Right lobe of liver (tissue), 4 donors: ENCODE data around the gene RAB8A.

Source experiments
- POLR2A ChIP-seq: fragments of 450-650 bp; IDR thresholded peaks from one replicate; pipeline ENCODE4 v1.6.1; 2017; ENCODE audit warnings: antibody characterized with exemption, mild to moderate bottlenecking
- TF ChIP-seq, protein P1 (sequence below), 4 donors: fragments of 200-600 bp in 3 of 4; fragments of 450-650 bp in 1 of 4; IDR thresholded peaks; one replicate each; pipeline versions ENCODE4 v1.5.1 to v1.8.0; 2016 to 2022; ENCODE audit warnings: antibody characterized with exemption in 4 of 4, mild to moderate bottlenecking in 2 of 4
- donor health status: DM: no; HTN: no; CAD: no.
- donor health status: DM: no; HTN: no; CAD: no.
- donor health status: DM: no; HTN: yes; CAD: no.

DNA sequence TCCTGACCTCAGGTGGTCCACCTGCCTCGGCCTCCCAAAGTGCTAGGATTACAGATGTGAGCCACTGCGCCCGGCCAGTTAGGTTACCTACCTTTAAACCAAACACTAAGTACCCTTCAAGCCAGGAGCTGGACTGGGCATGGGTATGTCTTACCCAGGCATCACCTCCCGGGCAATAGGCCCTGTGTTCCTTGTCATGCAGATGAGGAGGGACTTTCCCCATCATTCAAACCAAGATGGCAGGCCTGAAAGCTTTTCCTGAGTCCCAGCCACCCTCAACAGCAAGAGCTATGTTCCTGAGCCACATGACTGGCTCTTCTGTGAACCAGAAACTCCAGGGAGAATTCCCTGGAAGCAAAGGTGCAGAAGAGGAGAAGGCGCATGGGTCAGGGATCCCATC lies 9.5 kb downstream of the RAB8A start:
- no peak for TF ChIP-seq POLR2A
- TF ChIP-seq, protein P1, sequence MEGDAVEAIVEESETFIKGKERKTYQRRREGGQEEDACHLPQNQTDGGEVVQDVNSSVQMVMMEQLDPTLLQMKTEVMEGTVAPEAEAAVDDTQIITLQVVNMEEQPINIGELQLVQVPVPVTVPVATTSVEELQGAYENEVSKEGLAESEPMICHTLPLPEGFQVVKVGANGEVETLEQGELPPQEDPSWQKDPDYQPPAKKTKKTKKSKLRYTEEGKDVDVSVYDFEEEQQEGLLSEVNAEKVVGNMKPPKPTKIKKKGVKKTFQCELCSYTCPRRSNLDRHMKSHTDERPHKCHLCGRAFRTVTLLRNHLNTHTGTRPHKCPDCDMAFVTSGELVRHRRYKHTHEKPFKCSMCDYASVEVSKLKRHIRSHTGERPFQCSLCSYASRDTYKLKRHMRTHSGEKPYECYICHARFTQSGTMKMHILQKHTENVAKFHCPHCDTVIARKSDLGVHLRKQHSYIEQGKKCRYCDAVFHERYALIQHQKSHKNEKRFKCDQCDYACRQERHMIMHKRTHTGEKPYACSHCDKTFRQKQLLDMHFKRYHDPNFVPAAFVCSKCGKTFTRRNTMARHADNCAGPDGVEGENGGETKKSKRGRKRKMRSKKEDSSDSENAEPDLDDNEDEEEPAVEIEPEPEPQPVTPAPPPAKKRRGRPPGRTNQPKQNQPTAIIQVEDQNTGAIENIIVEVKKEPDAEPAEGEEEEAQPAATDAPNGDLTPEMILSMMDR (IDR thresholded peaks at IDR 0.05), result no peak
